ENCODE data around the gene LIMS2.

LIMS2 gene

DNA sequence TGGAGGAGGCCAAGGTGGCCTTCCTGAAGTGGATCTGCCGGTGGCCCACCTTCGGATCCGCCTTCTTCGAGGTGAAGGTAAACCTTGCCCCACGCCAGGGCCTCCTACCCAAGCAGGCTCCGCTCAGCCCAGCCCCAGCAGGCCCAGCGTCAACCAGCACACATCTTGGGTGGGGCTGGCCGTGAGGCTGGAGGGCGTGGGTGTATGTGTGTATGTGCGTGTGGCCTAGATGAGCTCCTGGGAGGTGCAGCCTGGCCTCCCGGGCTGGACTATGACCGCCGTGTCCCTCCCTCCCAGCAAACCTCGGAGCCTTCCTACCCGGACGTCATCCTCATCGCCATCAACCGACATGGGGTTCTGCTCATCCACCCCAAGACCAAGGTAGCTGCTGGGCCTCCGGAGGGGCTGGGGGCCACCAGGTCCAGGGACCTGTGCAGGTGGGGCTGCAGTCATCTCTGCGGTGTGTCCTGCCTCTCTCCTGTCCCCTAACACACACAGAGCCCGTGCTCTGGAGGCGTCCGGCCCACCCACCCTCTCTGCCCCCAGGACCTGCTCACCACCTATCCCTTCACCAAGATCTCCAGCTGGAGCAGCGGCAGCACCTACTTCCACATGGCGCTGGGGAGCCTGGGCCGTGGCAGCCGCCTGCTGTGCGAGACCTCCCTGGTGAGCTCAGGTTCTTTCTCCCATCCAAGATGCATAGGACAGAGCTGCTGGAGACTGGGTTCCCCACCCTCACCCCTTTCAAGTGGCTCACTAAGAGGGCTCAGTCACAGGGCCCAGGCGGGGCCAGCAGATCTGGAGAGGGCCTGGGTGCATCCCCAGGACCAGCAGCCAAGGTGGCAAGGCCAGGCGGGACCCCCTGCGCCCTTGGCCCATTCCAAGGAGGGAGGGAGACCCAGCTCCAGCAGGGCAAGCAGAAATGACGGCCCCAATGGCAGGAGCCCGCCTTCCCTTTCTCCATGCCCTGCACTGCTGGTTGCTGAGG lies 38.8 kb downstream of the LIMS2 start:
- no peak overlapping the region for H3K4me3 ChIP-seq (ENCODE audit: control insufficient read depth, low read depth, low read length)
- no peak for DNase-seq (ENCODE audit: low read depth)
- TF ChIP-seq, protein P1, sequence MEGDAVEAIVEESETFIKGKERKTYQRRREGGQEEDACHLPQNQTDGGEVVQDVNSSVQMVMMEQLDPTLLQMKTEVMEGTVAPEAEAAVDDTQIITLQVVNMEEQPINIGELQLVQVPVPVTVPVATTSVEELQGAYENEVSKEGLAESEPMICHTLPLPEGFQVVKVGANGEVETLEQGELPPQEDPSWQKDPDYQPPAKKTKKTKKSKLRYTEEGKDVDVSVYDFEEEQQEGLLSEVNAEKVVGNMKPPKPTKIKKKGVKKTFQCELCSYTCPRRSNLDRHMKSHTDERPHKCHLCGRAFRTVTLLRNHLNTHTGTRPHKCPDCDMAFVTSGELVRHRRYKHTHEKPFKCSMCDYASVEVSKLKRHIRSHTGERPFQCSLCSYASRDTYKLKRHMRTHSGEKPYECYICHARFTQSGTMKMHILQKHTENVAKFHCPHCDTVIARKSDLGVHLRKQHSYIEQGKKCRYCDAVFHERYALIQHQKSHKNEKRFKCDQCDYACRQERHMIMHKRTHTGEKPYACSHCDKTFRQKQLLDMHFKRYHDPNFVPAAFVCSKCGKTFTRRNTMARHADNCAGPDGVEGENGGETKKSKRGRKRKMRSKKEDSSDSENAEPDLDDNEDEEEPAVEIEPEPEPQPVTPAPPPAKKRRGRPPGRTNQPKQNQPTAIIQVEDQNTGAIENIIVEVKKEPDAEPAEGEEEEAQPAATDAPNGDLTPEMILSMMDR (conservative IDR thresholded peaks at IDR 0.05; ENCODE audit: control insufficient read depth, insufficient read depth, low read depth, low read length), result no peak

DNA sequence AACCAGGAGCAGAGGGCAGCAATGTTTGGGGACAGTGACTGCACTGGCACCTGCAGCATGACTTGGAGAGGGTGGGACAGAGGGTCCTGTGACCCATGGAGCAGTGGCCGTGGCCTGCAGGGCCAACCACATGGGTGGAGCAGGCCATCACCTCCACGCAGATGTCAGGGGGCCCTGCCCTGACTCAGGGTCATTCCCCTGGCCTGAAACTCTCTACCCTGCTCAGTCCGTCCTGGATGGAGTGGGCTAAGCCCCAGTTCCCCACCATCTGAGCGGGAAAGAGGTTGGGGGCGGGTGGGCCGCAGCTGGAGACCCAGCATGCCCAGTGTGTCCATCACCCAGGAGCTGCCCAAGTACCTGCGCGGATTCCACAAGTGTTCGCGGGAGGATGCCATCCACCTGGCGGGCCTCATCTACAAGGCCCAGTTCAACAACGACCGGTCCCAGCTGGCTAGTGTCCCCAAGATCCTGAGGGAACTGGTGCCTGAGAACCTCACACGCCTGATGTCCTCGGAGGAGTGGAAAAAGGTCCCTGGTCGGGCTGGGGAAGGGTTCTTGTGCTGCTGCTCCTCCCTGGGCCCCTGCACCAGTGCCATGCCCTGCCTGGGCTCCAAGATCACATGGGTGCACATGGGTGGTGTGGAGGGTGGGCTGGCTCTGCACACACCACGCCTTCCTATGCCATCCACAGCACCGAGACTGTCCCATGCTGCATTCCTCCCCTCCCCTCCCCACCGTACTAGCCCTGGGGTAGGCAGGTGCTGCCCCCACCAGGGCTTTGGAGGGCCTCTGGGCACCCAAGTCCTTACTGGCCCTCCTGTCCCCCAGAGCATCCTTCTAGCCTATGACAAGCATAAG lies 39.7 kb downstream of the LIMS2 start:
- TF ChIP-seq, protein P1 (conservative IDR thresholded peaks at IDR 0.05; ENCODE audit: control insufficient read depth, insufficient read depth, low read depth, low read length), result no peak
- DNase-seq (ENCODE audit: low read depth), result no peak
- no peak overlapping the region for H3K4me3 ChIP-seq (ENCODE audit: control insufficient read depth, low read depth, low read length)

DNA sequence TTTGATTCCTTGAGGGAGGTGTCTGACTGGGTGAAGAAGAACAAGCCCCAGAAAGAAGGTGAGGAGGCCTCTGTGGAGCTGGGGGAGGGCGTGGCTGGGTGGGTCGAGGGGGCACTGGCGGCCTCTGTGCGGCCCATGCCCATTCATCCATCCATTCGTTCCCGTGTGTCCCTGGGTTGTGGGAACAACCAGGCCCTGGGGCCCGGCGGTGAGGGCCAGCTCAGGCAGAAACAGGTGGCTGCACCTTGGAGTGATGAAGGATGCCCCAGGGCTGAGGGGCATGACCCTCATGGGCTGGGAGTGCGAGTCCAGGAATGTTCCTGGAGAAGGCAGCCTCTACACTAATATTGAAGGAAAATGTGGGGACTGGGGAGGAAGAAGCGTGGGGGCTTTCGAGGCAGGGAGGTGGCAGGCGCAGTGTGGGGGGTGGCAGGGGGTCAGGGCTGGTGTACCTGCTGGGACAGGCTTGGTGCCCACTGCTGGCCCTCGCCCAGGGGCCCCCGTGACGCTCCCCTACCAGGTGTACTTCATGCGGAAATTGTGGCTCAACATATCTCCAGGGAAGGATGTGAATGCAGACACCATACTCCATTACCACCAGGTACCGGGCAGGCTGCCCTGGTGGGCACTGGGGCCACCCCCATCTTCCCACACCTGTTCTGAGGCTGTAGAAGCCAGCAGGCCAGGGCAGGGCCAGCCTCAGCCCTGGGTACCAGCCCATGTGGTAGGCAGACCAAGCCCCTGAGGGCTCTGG lies 40.5 kb downstream of the LIMS2 start:
- TF ChIP-seq, protein P1 (conservative IDR thresholded peaks at IDR 0.05; ENCODE audit: control insufficient read depth, insufficient read depth, low read depth, low read length), result no peak
- DNase-seq (ENCODE audit: low read depth), result no peak
- H3K4me3 ChIP-seq (ENCODE audit: control insufficient read depth, low read depth, low read length), result no peak overlapping the region

DNA sequence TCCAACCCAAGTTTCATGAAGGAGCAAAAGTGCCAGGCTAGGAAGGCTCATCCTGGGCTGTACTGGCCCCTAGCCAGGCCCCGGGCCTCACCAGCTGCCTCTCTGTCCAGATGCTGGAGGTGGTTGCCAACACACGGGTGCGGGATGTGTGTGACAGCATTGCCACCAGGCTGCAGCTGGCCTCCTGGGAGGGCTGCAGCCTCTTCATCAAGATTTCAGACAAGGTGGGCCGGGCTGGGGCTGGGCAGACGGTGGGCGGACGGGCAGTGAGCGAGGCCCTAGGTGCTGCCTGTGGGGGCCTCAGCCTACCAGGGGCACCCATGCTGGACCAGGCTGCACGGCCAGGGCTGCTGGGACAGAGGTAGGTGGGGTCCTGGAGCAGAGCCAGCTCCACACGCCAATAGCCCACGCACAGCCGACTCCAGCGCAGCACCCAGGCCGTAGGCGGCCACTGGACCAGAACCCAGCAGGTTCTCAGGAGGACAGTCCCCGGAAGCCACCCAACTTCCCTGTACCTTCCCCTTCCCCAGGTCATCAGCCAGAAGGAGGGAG lies 41.2 kb downstream of the LIMS2 start:
- TF ChIP-seq, protein P1 (conservative IDR thresholded peaks at IDR 0.05; ENCODE audit: control insufficient read depth, insufficient read depth, low read depth, low read length), result no peak
- no peak overlapping the region for H3K4me3 ChIP-seq (ENCODE audit: control insufficient read depth, low read depth, low read length)
- DNase-seq (ENCODE audit: low read depth), result no peak

DNA sequence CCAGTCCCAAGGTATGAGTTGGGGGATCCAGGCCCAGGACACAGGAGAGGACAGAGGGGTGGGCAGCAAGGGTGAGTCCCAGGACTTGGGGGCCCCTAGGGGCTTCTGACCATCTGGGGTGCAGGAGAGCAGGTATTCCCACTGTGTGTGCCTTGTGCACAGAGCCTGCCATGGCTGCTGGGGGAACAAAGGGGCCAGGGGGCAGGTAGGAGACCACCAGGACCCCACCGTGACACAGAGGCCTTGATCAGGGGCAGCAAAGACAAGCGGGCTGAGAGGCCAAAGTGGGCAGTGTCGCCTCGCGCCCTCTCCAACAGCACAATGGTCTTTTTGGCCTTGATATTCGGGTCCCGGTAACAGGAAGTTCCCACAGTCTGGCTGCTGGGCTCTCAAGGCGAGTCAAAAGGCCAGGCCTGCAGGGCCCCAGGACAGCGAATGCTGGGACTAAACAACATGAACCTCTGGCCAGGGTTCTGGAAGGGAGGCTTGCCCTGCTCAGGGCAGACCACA lies 41.7 kb downstream of the LIMS2 start:
- DNase-seq (ENCODE audit: low read depth), result no peak
- H3K4me3 ChIP-seq (ENCODE audit: control insufficient read depth, low read depth, low read length), result no peak overlapping the region
- TF ChIP-seq, protein P1 (conservative IDR thresholded peaks at IDR 0.05; ENCODE audit: control insufficient read depth, insufficient read depth, low read depth, low read length), result no peak
